ENCODE data around the gene NRSN2.

The NRSN2 gene

GRCh38 chr20:346640-347316, at the start of gene NRSN2:
Gene NRSN2 (plus strand): TSS chr20:347111. CDS start chr20:349644, 2,533 bp downstream.
- DNase-seq = peak; percentile 30

GRCh38 chr20:297925-298775, 48.8 kb upstream of the NRSN2 start:
- DNase-seq = peak; percentile 43

- DNase-seq = no peak
Measured at GRCh38 chr20:298776-299391, 48.0 kb upstream of the NRSN2 start.

- DNase-seq = no peak
Measured at GRCh38 chr20:300345-300990, 46.4 kb upstream of the NRSN2 start.

- DNase-seq = no peak
Measured at GRCh38 chr20:301886-302848, 44.7 kb upstream of the NRSN2 start.

- no peak for DNase-seq
Measured at GRCh38 chr20:305745-306144, 41.2 kb upstream of the NRSN2 start.

- DNase-seq = no peak
Measured at GRCh38 chr20:308427-309038, 38.4 kb upstream of the NRSN2 start.

- DNase-seq = no peak
Measured at GRCh38 chr20:309306-309840, 37.5 kb upstream of the NRSN2 start.

- DNase-seq = peak; percentile 84
Measured at GRCh38 chr20:309841-310644, 36.9 kb upstream of the NRSN2 start.

- DNase-seq = no peak
Measured at GRCh38 chr20:310645-311044, 36.3 kb upstream of the NRSN2 start.

GRCh38 chr20:311609-312008, 35.3 kb upstream of the NRSN2 start:
- no peak for DNase-seq

GRCh38 chr20:312067-312466, 34.8 kb upstream of the NRSN2 start:
- no peak for DNase-seq

- no peak for DNase-seq
Measured at GRCh38 chr20:312866-313265, 34.0 kb upstream of the NRSN2 start.

- DNase-seq = no peak
Measured at GRCh38 chr20:313402-313801, 33.5 kb upstream of the NRSN2 start.

- DNase-seq = no peak
Measured at GRCh38 chr20:313948-314347, 33.0 kb upstream of the NRSN2 start.

GRCh38 chr20:316316-317068, 30.4 kb upstream of the NRSN2 start:
- DNase-seq = no peak

GRCh38 chr20:324177-325044, 22.5 kb upstream of the NRSN2 start:
- peak; percentile 89 for DNase-seq

- DNase-seq = peak; percentile 97
Measured at GRCh38 chr20:325045-325888, 21.6 kb upstream of the NRSN2 start, which contains the start of gene SOX12. Gene SOX12 (plus strand): TSS chr20:325552. CDS start chr20:325925, 373 bp downstream.
